ENCODE measurements around the gene PLD5.
"Not testable (repeated sequence)": the region's sequence is repeated elsewhere in the genome, so short reads cannot be mapped to it uniquely, and the experiment has no call there.

Gene PLD5

GRCh38 chr1:242288067-242288466 lies 236.4 kb downstream of the PLD5 start:
- not testable (repeated sequence) for H3K4me1 ChIP-seq (ENCODE audit: control insufficient read depth, insufficient read depth, low read length, unreplicated experiment); H3K4me3 ChIP-seq (ENCODE audit: low read depth, low read length); H2AFZ ChIP-seq (ENCODE audit: low read length, unreplicated experiment); H3K36me3 ChIP-seq (ENCODE audit: insufficient read depth, low read length); H3K79me2 ChIP-seq (ENCODE audit: control insufficient read depth, insufficient read depth, low read length, unreplicated experiment); H3K27me3 ChIP-seq (ENCODE audit: insufficient read depth, low read length); H3K27ac ChIP-seq (ENCODE audit: low read depth, low read length)

- not testable (repeated sequence) for H3K27me3 ChIP-seq (ENCODE audit: insufficient read depth, low read length)
Measured at GRCh38 chr1:242282758-242283485, 241.6 kb downstream of the PLD5 start.

GRCh38 chr1:242278406-242278805 lies 246.1 kb downstream of the PLD5 start:
- not testable (repeated sequence) for H3K4me3 ChIP-seq (ENCODE audit: low read depth, low read length); H2AFZ ChIP-seq (ENCODE audit: low read length, unreplicated experiment); H3K27me3 ChIP-seq (ENCODE audit: insufficient read depth, low read length); H3K79me2 ChIP-seq (ENCODE audit: control insufficient read depth, insufficient read depth, low read length, unreplicated experiment); H3K4me1 ChIP-seq (ENCODE audit: control insufficient read depth, insufficient read depth, low read length, unreplicated experiment); H3K27ac ChIP-seq (ENCODE audit: low read depth, low read length); H3K36me3 ChIP-seq (ENCODE audit: insufficient read depth, low read length)

More at GRCh38 chr1:242282758-242283485, 241.6 kb downstream of the PLD5 start:
- not testable (repeated sequence) for H3K79me2 ChIP-seq (ENCODE audit: control insufficient read depth, insufficient read depth, low read length, unreplicated experiment); H2AFZ ChIP-seq (ENCODE audit: low read length, unreplicated experiment); H3K36me3 ChIP-seq (ENCODE audit: insufficient read depth, low read length); H3K4me1 ChIP-seq (ENCODE audit: control insufficient read depth, insufficient read depth, low read length, unreplicated experiment); H3K4me3 ChIP-seq (ENCODE audit: low read depth, low read length); H3K27ac ChIP-seq (ENCODE audit: low read depth, low read length)

- H3K27me3 ChIP-seq (ENCODE audit: insufficient read depth, low read length); H3K27ac ChIP-seq (ENCODE audit: low read depth, low read length); H3K4me3 ChIP-seq (ENCODE audit: low read depth, low read length); H3K36me3 ChIP-seq (ENCODE audit: insufficient read depth, low read length); H3K79me2 ChIP-seq (ENCODE audit: control insufficient read depth, insufficient read depth, low read length, unreplicated experiment); H3K4me1 ChIP-seq (ENCODE audit: control insufficient read depth, insufficient read depth, low read length, unreplicated experiment); H2AFZ ChIP-seq (ENCODE audit: low read length, unreplicated experiment): not testable (repeated sequence)
Measured at GRCh38 chr1:242276769-242277168, 247.7 kb downstream of the PLD5 start.

GRCh38 chr1:242267004-242267403 lies 257.5 kb downstream of the PLD5 start:
- not testable (repeated sequence) for H3K4me3 ChIP-seq (ENCODE audit: low read depth, low read length); H3K4me1 ChIP-seq (ENCODE audit: control insufficient read depth, insufficient read depth, low read length, unreplicated experiment); H3K36me3 ChIP-seq (ENCODE audit: insufficient read depth, low read length); H2AFZ ChIP-seq (ENCODE audit: low read length, unreplicated experiment); H3K27ac ChIP-seq (ENCODE audit: low read depth, low read length); H3K27me3 ChIP-seq (ENCODE audit: insufficient read depth, low read length); H3K79me2 ChIP-seq (ENCODE audit: control insufficient read depth, insufficient read depth, low read length, unreplicated experiment)

- H3K4me3 ChIP-seq (ENCODE audit: low read depth, low read length); H3K4me1 ChIP-seq (ENCODE audit: control insufficient read depth, insufficient read depth, low read length, unreplicated experiment): not testable (repeated sequence)
Measured at GRCh38 chr1:242264419-242264818, 260.1 kb downstream of the PLD5 start.

GRCh38 chr1:242245255-242245654 lies 279.2 kb downstream of the PLD5 start:
- Histone ChIP-seq H3K79me2 (ENCODE audit: control insufficient read depth, insufficient read depth, low read length, unreplicated experiment) (no peaks in the 10 kb centered on the region), H3K4me1 (ENCODE audit: control insufficient read depth, insufficient read depth, low read length, unreplicated experiment) (no peaks in the 10 kb centered on the region), H3K36me3 (ENCODE audit: insufficient read depth, low read length) (no peaks in the 10 kb centered on the region), H3K27me3 (ENCODE audit: insufficient read depth, low read length) (no peaks in the 10 kb centered on the region), H3K27ac (ENCODE audit: low read depth, low read length) (no peak overlapping the region), H2AFZ (ENCODE audit: low read length, unreplicated experiment) (no peak overlapping the region), H3K4me3 (ENCODE audit: low read depth, low read length) (no peak overlapping the region)

More at GRCh38 chr1:242264419-242264818, 260.1 kb downstream of the PLD5 start:
- H3K27ac ChIP-seq (ENCODE audit: low read depth, low read length); H2AFZ ChIP-seq (ENCODE audit: low read length, unreplicated experiment); H3K27me3 ChIP-seq (ENCODE audit: insufficient read depth, low read length); H3K36me3 ChIP-seq (ENCODE audit: insufficient read depth, low read length); H3K79me2 ChIP-seq (ENCODE audit: control insufficient read depth, insufficient read depth, low read length, unreplicated experiment): not testable (repeated sequence)

- no peaks in the 10 kb centered on the region for H3K4me1 ChIP-seq (ENCODE audit: control insufficient read depth, insufficient read depth, low read length, unreplicated experiment)
- H3K4me3 ChIP-seq (ENCODE audit: low read depth, low read length): no peak overlapping the region
- no peak overlapping the region for H3K27ac ChIP-seq (ENCODE audit: low read depth, low read length)
- H2AFZ ChIP-seq (ENCODE audit: low read length, unreplicated experiment): no peak overlapping the region
- no peaks in the 10 kb centered on the region for H3K36me3 ChIP-seq (ENCODE audit: insufficient read depth, low read length)
- H3K79me2 ChIP-seq (ENCODE audit: control insufficient read depth, insufficient read depth, low read length, unreplicated experiment): no peaks in the 10 kb centered on the region
- H3K27me3 ChIP-seq (ENCODE audit: insufficient read depth, low read length): no peaks in the 10 kb centered on the region
Measured at GRCh38 chr1:242243472-242243871, 281.0 kb downstream of the PLD5 start.

- Histone ChIP-seq H3K36me3 (ENCODE audit: insufficient read depth, low read length) (no peaks in the 10 kb centered on the region), H3K79me2 (ENCODE audit: control insufficient read depth, insufficient read depth, low read length, unreplicated experiment) (no peaks in the 10 kb centered on the region), H3K27ac (ENCODE audit: low read depth, low read length) (no peak overlapping the region), H3K27me3 (ENCODE audit: insufficient read depth, low read length) (no peaks in the 10 kb centered on the region), H3K4me3 (ENCODE audit: low read depth, low read length) (no peak overlapping the region), H3K4me1 (ENCODE audit: control insufficient read depth, insufficient read depth, low read length, unreplicated experiment) (no peaks in the 10 kb centered on the region), H2AFZ (ENCODE audit: low read length, unreplicated experiment) (no peak overlapping the region)
Measured at GRCh38 chr1:242242983-242243382, 281.5 kb downstream of the PLD5 start.

- Histone ChIP-seq H3K79me2 (ENCODE audit: control insufficient read depth, insufficient read depth, low read length, unreplicated experiment) (no peaks in the 10 kb centered on the region), H3K27ac (ENCODE audit: low read depth, low read length) (no peak overlapping the region), H3K4me3 (ENCODE audit: low read depth, low read length) (no peak overlapping the region), H3K4me1 (ENCODE audit: control insufficient read depth, insufficient read depth, low read length, unreplicated experiment) (no peaks in the 10 kb centered on the region), H3K27me3 (ENCODE audit: insufficient read depth, low read length) (no peaks in the 10 kb centered on the region), H3K36me3 (ENCODE audit: insufficient read depth, low read length) (no peaks in the 10 kb centered on the region), H2AFZ (ENCODE audit: low read length, unreplicated experiment) (no peak overlapping the region)
Measured at GRCh38 chr1:242241936-242242335, 282.6 kb downstream of the PLD5 start.

- Histone ChIP-seq H2AFZ (ENCODE audit: low read length, unreplicated experiment) (no peak overlapping the region), H3K27me3 (ENCODE audit: insufficient read depth, low read length) (no peaks in the 10 kb centered on the region), H3K27ac (ENCODE audit: low read depth, low read length) (no peak overlapping the region), H3K4me3 (ENCODE audit: low read depth, low read length) (no peak overlapping the region), H3K36me3 (ENCODE audit: insufficient read depth, low read length) (no peaks in the 10 kb centered on the region), H3K79me2 (ENCODE audit: control insufficient read depth, insufficient read depth, low read length, unreplicated experiment) (no peaks in the 10 kb centered on the region), H3K4me1 (ENCODE audit: control insufficient read depth, insufficient read depth, low read length, unreplicated experiment) (no peaks in the 10 kb centered on the region)
Measured at GRCh38 chr1:242240691-242241090, 283.8 kb downstream of the PLD5 start.
